MM.1S (cell line): Measurements from ENCODE around the gene GORASP1.

Experiments
- DNase-seq: peaks from one replicate; pipeline ENCODE4 v3.0.0-alpha.2; 2015
- H2AFZ ChIP-seq: fragments of 300-600 bp; sonication (generic); 2 replicates; pipeline ENCODE4 v1.6.0; 2016; ENCODE audit warnings: antibody characterized with exemption, low read length
- H3F3A ChIP-seq: fragments of 300-600 bp; sonication (generic); 2 replicates; pipeline ENCODE4 v1.6.1; 2016; ENCODE audit warnings: mild to moderate bottlenecking, antibody characterized with exemption, low read length, moderate library complexity, mixed read lengths; ENCODE audit not compliant: insufficient read depth
- H3K27ac ChIP-seq: fragments of 300-600 bp; sonication (generic); 2 replicates; pipeline ENCODE4 v1.5.1; 2016; ENCODE audit warnings: mild to moderate bottlenecking, low read length
- H3K27me3 ChIP-seq: fragments of 300-600 bp; sonication (generic); replicated peaks from 2 replicates; pipeline ENCODE4 v1.6.0; 2016; ENCODE audit warnings: low read length; ENCODE audit not compliant: insufficient read depth
- H3K36me3 ChIP-seq: fragments of 300-600 bp; sonication (generic); replicated peaks from 2 replicates; pipeline ENCODE4 v1.6.1; 2016; ENCODE audit warnings: mild to moderate bottlenecking, low read length, mixed read lengths; ENCODE audit not compliant: insufficient read depth
- H3K4me1 ChIP-seq: fragments of 300-600 bp; sonication (generic); 2 replicates; pipeline ENCODE4 v1.6.1; 2016; ENCODE audit warnings: low read length, mixed read lengths
- H3K4me2 ChIP-seq: fragments of 300-600 bp; sonication (generic); 2 replicates; pipeline ENCODE4 v1.6.0; 2016; ENCODE audit warnings: low read depth, low read length
- H3K4me3 ChIP-seq: fragments of 300-600 bp; sonication (generic); 2 replicates; pipeline ENCODE4 v1.5.1; 2016; ENCODE audit warnings: low read length, mixed read lengths
- H3K79me2 ChIP-seq: fragments of 300-600 bp; sonication (generic); 2 replicates; pipeline ENCODE4 v1.6.1; 2016; ENCODE audit warnings: mixed run types, low read length, mixed read lengths
- H3K9ac ChIP-seq: fragments of 300-600 bp; sonication (generic); 2 replicates; pipeline ENCODE4 v1.6.1; 2016; ENCODE audit warnings: low read length, mixed read lengths
- H3K9me2 ChIP-seq: fragments of 300-600 bp; sonication (generic); replicated peaks from 2 replicates; pipeline ENCODE4 v1.6.1; 2016; ENCODE audit warnings: mild to moderate bottlenecking, low read length, mixed read lengths; ENCODE audit not compliant: insufficient read depth
- H3K9me3 ChIP-seq: fragments of 300-600 bp; sonication (generic); replicated peaks from 2 replicates; pipeline ENCODE4 v1.6.1; 2016; ENCODE audit warnings: mild to moderate bottlenecking, low read length, mixed read lengths; ENCODE audit not compliant: insufficient read depth
- H4K20me1 ChIP-seq: fragments of 300-600 bp; sonication (generic); 2 replicates; pipeline ENCODE4 v1.6.1; 2016; ENCODE audit warnings: mild to moderate bottlenecking, low read length, moderate library complexity, mixed read lengths; ENCODE audit not compliant: insufficient read depth
- EZH2 ChIP-seq: fragments of 300-600 bp; sonication (generic); optimal IDR thresholded peaks from 2 replicates; pipeline ENCODE3; 2017; ENCODE audit warnings: low read depth, mild to moderate bottlenecking, antibody characterized with exemption, low read length, mixed read lengths
- EZH2phosphoT487 ChIP-seq: fragments of 300-600 bp; sonication (generic); IDR thresholded peaks from 2 replicates; pipeline ENCODE4 v1.6.1; 2018; ENCODE audit warnings: antibody characterized with exemption, low read length
- TF ChIP-seq, protein P1 (sequence below): fragments of 300-600 bp; sonication (generic); IDR thresholded peaks from 2 replicates; pipeline ENCODE4 v1.5.1; 2016; ENCODE audit warnings: antibody characterized with exemption, low read length, mixed read lengths

The GORASP1 gene

DNA sequence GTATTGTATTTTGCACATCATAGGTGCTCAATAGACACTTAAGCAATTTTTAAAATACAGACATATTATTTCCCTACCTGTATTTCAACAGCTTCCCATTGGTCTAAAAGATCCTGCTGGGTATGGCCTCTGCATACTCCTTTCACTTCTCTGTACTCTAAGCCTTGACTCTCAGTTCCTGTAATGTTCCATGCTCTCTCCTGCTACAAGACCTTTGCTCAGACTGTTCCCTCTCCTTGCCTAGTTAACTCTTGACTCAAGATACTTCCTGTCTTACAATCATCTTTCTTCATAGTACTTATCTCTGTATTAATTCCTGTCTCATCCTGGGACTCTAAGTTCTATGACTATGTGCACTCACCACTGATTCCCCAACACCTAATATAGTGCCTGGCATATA, 57.4 kb downstream of the GORASP1 start:
- peaks cover 30% of the 10 kb centered on the region for H3K79me2 ChIP-seq
- H3K27me3 ChIP-seq: no peaks in the 10 kb centered on the region
- H3K36me3 ChIP-seq: no peaks in the 10 kb centered on the region
- H3K9me3 ChIP-seq: no peaks in the 10 kb centered on the region
- no peaks in the 10 kb centered on the region for H4K20me1 ChIP-seq
- TF ChIP-seq, protein P1, sequence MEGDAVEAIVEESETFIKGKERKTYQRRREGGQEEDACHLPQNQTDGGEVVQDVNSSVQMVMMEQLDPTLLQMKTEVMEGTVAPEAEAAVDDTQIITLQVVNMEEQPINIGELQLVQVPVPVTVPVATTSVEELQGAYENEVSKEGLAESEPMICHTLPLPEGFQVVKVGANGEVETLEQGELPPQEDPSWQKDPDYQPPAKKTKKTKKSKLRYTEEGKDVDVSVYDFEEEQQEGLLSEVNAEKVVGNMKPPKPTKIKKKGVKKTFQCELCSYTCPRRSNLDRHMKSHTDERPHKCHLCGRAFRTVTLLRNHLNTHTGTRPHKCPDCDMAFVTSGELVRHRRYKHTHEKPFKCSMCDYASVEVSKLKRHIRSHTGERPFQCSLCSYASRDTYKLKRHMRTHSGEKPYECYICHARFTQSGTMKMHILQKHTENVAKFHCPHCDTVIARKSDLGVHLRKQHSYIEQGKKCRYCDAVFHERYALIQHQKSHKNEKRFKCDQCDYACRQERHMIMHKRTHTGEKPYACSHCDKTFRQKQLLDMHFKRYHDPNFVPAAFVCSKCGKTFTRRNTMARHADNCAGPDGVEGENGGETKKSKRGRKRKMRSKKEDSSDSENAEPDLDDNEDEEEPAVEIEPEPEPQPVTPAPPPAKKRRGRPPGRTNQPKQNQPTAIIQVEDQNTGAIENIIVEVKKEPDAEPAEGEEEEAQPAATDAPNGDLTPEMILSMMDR: no peak
- TF ChIP-seq EZH2: no peak
- no peak for TF ChIP-seq EZH2phosphoT487
- H3K4me2 ChIP-seq: no peak overlapping the region
- H3K4me3 ChIP-seq: no peak overlapping the region
- no peaks in the 10 kb centered on the region for H3F3A ChIP-seq
- no peak overlapping the region for H3K27ac ChIP-seq
- no peaks in the 10 kb centered on the region for H3K9me2 ChIP-seq
- no peak for DNase-seq
- H3K9ac ChIP-seq: no peak overlapping the region
- peaks cover 5% of the 10 kb centered on the region; the same call in 1 of the 2 replicates for H3K4me1 ChIP-seq
- H2AFZ ChIP-seq: no peak overlapping the region
